Measurements from ENCODE around the gene MYLIP.

The MYLIP gene

DNA sequence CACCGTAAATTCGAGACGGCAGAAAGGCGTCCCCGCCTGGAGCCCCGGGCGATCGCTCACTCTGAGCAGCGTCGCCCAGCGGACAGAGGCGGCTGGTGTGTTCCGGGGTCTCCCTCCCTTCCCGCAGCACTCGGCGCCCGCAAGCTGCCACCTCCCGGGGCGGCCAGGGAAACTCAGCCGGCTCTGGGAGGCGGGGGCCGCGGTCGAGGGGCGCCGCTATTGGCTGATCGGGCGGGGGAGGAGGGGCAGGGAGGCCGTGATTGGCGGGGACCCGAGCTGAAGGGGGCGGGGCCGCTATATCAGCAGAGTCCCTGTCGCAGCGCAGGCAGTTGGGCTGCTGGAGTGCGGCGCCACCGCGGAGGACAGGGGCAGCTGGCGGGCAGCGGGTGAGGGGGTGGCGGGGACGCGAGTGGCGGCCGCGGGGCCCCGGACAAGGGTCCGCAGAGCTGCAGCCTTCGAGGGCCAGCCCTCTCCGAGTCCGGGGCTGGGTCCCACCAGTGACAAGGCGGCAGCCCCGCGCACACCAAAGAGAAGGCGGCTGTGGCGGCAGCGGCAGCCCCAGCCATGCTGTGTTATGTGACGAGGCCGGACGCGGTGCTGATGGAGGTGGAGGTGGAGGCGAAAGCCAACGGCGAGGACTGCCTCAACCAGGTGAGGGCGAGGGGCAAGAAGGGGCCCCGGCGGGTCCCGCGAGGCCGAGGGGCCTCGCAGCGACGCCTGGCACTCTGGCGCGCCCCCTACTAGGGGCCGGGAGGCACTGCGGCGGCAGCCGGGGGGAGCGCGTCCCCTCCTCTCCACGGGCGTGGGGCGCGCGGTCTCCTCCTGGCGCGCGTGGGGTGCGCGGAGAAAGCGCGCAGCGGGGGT is at the start of gene MYLIP:
Gene MYLIP (plus strand): TSS at position 328 of the 864 bp plus-strand sequence. CDS start 237 bp downstream, at position 565.
- ChIA-PET CTCF (interaction anchor here (0.5 to 5.2 kb wide), 54 partner anchors 9 to 1719 kb away, joined by 3 to 33 read pairs (median 4); no protein-coding TSS in a partner anchor), POLR2A (interaction anchor here (0.5 to 3.5 kb wide), 84 partner anchors 8 to 1328 kb away, joined by 3 to 36 read pairs (median 4); partner anchors contain the start of genes DTNBP1 and GMPR)
- no peak for TF ChIP-seq ZNF555 (tag by site-specific recombination; conservative IDR thresholded peaks at IDR 0.05)
- TF ChIP-seq ZNF660 (tag by site-specific recombination; IDR thresholded peaks at IDR 0.05), result peak; percentile 43
- TF ChIP-seq, protein P1, sequence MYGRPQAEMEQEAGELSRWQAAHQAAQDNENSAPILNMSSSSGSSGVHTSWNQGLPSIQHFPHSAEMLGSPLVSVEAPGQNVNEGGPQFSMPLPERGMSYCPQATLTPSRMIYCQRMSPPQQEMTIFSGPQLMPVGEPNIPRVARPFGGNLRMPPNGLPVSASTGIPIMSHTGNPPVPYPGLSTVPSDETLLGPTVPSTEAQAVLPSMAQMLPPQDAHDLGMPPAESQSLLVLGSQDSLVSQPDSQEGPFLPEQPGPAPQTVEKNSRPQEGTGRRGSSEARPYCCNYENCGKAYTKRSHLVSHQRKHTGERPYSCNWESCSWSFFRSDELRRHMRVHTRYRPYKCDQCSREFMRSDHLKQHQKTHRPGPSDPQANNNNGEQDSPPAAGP (tag by site-specific recombination; IDR thresholded peaks at IDR 0.05), result peak; percentile 85
- peak; percentile 86 for TF ChIP-seq SP3 (tag by site-specific recombination; IDR thresholded peaks at IDR 0.05)
- TF ChIP-seq, protein P2, sequence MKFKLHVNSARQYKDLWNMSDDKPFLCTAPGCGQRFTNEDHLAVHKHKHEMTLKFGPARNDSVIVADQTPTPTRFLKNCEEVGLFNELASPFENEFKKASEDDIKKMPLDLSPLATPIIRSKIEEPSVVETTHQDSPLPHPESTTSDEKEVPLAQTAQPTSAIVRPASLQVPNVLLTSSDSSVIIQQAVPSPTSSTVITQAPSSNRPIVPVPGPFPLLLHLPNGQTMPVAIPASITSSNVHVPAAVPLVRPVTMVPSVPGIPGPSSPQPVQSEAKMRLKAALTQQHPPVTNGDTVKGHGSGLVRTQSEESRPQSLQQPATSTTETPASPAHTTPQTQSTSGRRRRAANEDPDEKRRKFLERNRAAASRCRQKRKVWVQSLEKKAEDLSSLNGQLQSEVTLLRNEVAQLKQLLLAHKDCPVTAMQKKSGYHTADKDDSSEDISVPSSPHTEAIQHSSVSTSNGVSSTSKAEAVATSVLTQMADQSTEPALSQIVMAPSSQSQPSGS (tag by site-specific recombination; IDR thresholded peaks at IDR 0.05; ENCODE audit: low read depth), result no peak
- TF ChIP-seq ZNF626 (tag by site-specific recombination; IDR thresholded peaks at IDR 0.05), result no peak
- TF ChIP-seq, protein P3, sequence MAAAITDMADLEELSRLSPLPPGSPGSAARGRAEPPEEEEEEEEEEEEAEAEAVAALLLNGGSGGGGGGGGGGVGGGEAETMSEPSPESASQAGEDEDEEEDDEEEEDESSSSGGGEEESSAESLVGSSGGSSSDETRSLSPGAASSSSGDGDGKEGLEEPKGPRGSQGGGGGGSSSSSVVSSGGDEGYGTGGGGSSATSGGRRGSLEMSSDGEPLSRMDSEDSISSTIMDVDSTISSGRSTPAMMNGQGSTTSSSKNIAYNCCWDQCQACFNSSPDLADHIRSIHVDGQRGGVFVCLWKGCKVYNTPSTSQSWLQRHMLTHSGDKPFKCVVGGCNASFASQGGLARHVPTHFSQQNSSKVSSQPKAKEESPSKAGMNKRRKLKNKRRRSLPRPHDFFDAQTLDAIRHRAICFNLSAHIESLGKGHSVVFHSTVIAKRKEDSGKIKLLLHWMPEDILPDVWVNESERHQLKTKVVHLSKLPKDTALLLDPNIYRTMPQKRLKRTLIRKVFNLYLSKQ (tag by site-specific recombination; IDR thresholded peaks at IDR 0.05; ENCODE audit: borderline replicate concordance), result no peak
- TF ChIP-seq ZNF350 (tag by site-specific recombination; IDR thresholded peaks at IDR 0.05), result no peak
- peak; percentile 60; the same call in 1 of the 2 replicates for TF ChIP-seq REPIN1 (tag by site-specific recombination; IDR thresholded peaks at IDR 0.05; ENCODE audit: low read depth)
- TF ChIP-seq ZNF561 (tag by site-specific recombination; IDR thresholded peaks at IDR 0.05; ENCODE audit: borderline replicate concordance), result peak; percentile 94
- peak; percentile 39 for TF ChIP-seq ZNF654 (tag by site-specific recombination; IDR thresholded peaks at IDR 0.05; ENCODE audit: low read depth)
- peak; percentile 63; the same call in 1 of the 2 replicates for TF ChIP-seq ZNF324 (tag by site-specific recombination; IDR thresholded peaks at IDR 0.05)
- peak; percentile 66 for TF ChIP-seq ZNF629 (tag by site-specific recombination; IDR thresholded peaks at IDR 0.05)
- peak; percentile 84 for TF ChIP-seq ZXDB (tag by site-specific recombination; IDR thresholded peaks at IDR 0.05)
- TF ChIP-seq ZNF138 (tag by site-specific recombination; IDR thresholded peaks at IDR 0.05; ENCODE audit: borderline replicate concordance), result no peak
- TF ChIP-seq, protein P4, sequence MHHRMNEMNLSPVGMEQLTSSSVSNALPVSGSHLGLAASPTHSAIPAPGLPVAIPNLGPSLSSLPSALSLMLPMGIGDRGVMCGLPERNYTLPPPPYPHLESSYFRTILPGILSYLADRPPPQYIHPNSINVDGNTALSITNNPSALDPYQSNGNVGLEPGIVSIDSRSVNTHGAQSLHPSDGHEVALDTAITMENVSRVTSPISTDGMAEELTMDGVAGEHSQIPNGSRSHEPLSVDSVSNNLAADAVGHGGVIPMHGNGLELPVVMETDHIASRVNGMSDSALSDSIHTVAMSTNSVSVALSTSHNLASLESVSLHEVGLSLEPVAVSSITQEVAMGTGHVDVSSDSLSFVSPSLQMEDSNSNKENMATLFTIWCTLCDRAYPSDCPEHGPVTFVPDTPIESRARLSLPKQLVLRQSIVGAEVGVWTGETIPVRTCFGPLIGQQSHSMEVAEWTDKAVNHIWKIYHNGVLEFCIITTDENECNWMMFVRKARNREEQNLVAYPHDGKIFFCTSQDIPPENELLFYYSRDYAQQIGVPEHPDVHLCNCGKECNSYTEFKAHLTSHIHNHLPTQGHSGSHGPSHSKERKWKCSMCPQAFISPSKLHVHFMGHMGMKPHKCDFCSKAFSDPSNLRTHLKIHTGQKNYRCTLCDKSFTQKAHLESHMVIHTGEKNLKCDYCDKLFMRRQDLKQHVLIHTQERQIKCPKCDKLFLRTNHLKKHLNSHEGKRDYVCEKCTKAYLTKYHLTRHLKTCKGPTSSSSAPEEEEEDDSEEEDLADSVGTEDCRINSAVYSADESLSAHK (tag by site-specific recombination; IDR thresholded peaks at IDR 0.05), result 0 out of 2 replicates have a peak, but pooled peaks have one; percentile 45
- TF ChIP-seq ZNF624 (tag by site-specific recombination; IDR thresholded peaks at IDR 0.05), result 0 out of 2 replicates have a peak, but pooled peaks have one; percentile 32
- TF ChIP-seq MYNN (tag by site-specific recombination; IDR thresholded peaks at IDR 0.05; ENCODE audit: borderline replicate concordance), result 0 out of 2 replicates have a peak, but pooled peaks have one; percentile 26
- TF ChIP-seq, protein P5, sequence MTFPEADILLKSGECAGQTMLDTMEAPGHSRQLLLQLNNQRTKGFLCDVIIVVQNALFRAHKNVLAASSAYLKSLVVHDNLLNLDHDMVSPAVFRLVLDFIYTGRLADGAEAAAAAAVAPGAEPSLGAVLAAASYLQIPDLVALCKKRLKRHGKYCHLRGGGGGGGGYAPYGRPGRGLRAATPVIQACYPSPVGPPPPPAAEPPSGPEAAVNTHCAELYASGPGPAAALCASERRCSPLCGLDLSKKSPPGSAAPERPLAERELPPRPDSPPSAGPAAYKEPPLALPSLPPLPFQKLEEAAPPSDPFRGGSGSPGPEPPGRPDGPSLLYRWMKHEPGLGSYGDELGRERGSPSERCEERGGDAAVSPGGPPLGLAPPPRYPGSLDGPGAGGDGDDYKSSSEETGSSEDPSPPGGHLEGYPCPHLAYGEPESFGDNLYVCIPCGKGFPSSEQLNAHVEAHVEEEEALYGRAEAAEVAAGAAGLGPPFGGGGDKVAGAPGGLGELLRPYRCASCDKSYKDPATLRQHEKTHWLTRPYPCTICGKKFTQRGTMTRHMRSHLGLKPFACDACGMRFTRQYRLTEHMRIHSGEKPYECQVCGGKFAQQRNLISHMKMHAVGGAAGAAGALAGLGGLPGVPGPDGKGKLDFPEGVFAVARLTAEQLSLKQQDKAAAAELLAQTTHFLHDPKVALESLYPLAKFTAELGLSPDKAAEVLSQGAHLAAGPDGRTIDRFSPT (tag by site-specific recombination; IDR thresholded peaks at IDR 0.05), result peak; percentile 95
- TF ChIP-seq, protein P6, sequence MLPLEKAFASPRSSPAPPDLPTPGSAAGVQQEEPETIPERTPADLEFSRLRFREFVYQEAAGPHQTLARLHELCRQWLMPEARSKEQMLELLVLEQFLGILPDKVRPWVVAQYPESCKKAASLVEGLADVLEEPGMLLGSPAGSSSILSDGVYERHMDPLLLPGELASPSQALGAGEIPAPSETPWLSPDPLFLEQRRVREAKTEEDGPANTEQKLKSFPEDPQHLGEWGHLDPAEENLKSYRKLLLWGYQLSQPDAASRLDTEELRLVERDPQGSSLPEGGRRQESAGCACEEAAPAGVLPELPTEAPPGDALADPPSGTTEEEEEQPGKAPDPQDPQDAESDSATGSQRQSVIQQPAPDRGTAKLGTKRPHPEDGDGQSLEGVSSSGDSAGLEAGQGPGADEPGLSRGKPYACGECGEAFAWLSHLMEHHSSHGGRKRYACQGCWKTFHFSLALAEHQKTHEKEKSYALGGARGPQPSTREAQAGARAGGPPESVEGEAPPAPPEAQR (tag by site-specific recombination; IDR thresholded peaks at IDR 0.05), result peak; percentile 67; the same call in 1 of the 2 replicates
- TF ChIP-seq, protein P7, sequence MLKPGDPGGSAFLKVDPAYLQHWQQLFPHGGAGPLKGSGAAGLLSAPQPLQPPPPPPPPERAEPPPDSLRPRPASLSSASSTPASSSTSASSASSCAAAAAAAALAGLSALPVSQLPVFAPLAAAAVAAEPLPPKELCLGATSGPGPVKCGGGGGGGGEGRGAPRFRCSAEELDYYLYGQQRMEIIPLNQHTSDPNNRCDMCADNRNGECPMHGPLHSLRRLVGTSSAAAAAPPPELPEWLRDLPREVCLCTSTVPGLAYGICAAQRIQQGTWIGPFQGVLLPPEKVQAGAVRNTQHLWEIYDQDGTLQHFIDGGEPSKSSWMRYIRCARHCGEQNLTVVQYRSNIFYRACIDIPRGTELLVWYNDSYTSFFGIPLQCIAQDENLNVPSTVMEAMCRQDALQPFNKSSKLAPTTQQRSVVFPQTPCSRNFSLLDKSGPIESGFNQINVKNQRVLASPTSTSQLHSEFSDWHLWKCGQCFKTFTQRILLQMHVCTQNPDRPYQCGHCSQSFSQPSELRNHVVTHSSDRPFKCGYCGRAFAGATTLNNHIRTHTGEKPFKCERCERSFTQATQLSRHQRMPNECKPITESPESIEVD (tag by site-specific recombination; IDR thresholded peaks at IDR 0.05), result no peak
- TF ChIP-seq ZNF133 (tag by site-specific recombination; IDR thresholded peaks at IDR 0.05), result 0 out of 2 replicates have a peak, but pooled peaks have one; percentile 33

More for the DNA sequence above, at the start of gene MYLIP:
- peak within 1 kb of the TSS; percentile 98 for H3K4me3 ChIP-seq (ENCODE audit: low read depth, low read length)
- peak within 1 kb of the TSS; percentile 95 for H3K27ac ChIP-seq (ENCODE audit: extremely low read depth, low read depth, low read length)
- peaks cover 21% of the 10 kb centered on the region for H3K4me1 ChIP-seq (ENCODE audit: control insufficient read depth, insufficient read depth, low read length)
- peaks cover 6 to 20% of the 10 kb centered on the region in 2 experiments; a peak in 2 of 3 replicates for H3K36me3 ChIP-seq (ENCODE audit: control insufficient read depth in 2 of 2, insufficient read depth in 1 of 2, low read length in 2 of 2)
- H3K9me3 ChIP-seq (ENCODE audit: control insufficient read depth, insufficient read depth, low read depth, low read length), result no peaks in the 10 kb centered on the region
